Keratinocyte (primary cell): ENCODE measurements around the gene CISH. TPM values are rescaled to one million over a fixed set of nuclear protein-coding genes. Genes with fewer than 3 reads are reported as not detected.

Experiments used
- DNase-seq: peaks from one replicate; pipeline ENCODE4 v3.0.0-alpha.2; 2011; ENCODE audit warnings: low read depth, missing footprints, low spot score
- FAIRE-seq: peaks from 2 replicates; lab custom pipeline; 2011; peaks lifted over from hg19 to GRCh38; lab: Jason Lieb, UNC
- H2AFZ ChIP-seq: 2 replicates; pipeline ENCODE4 v1.6.0; 2012; ENCODE audit warnings: low read length, control low read depth, inconsistent platforms; ENCODE audit not compliant: control insufficient read depth
- H3K27ac ChIP-seq: 2 replicates; pipeline ENCODE4 v1.5.1; 2011; ENCODE audit warnings: low read length; ENCODE audit not compliant: control insufficient read depth, insufficient read depth
- H3K27me3 ChIP-seq: 3 replicates; pipeline ENCODE4 v1.6.0; 2011; ENCODE audit warnings: low read length; ENCODE audit not compliant: control insufficient read depth, insufficient read depth; ENCODE audit errors: extremely low read depth
- H3K36me3 ChIP-seq, 2 experiments: 2 replicates in 1 of 2; 3 replicates in 1 of 2; pipeline ENCODE4 v1.5.1; 2011; ENCODE audit warnings: low read length in 2 of 2, mild to moderate bottlenecking in 1 of 2; ENCODE audit not compliant: control insufficient read depth in 2 of 2, insufficient read depth in 2 of 2; ENCODE audit errors: extremely low read depth in 1 of 2
- H3K4me1 ChIP-seq: 3 replicates; pipeline ENCODE4 v1.5.1; 2011; ENCODE audit warnings: low read length; ENCODE audit not compliant: control insufficient read depth, insufficient read depth; ENCODE audit errors: extremely low read depth
- H3K4me2 ChIP-seq: 3 replicates; pipeline ENCODE4 v1.6.0; 2011; ENCODE audit warnings: low read depth, low read length; ENCODE audit not compliant: control insufficient read depth, insufficient read depth; ENCODE audit errors: extremely low read depth
- H3K4me3 ChIP-seq, 3 experiments: fragments of 200-600 bp in 1 of 3; sonication (generic) in 1 of 3; 2 replicates in 2 of 3; 3 replicates in 1 of 3; pipeline ENCODE4 v1.5.1; 2011 to 2016; ENCODE audit warnings: low read length in 3 of 3, mild to moderate bottlenecking in 3 of 3, control low read depth in 2 of 3, inconsistent platforms in 1 of 3, low read depth in 1 of 3, mixed read lengths in 1 of 3, mixed run types in 1 of 3, moderate library complexity in 1 of 3; ENCODE audit not compliant: control insufficient read depth in 2 of 3, insufficient read depth in 2 of 3; ENCODE audit errors: extremely low read depth in 1 of 3
- H3K79me2 ChIP-seq: 2 replicates; pipeline ENCODE4 v1.6.0; 2012; ENCODE audit warnings: low read length; ENCODE audit not compliant: control insufficient read depth, insufficient read depth
- H3K9ac ChIP-seq: 3 replicates; pipeline ENCODE4 v1.6.0; 2011; ENCODE audit warnings: low read length; ENCODE audit not compliant: control insufficient read depth, insufficient read depth; ENCODE audit errors: extremely low read depth
- H3K9me1 ChIP-seq: 3 replicates; pipeline ENCODE4 v1.6.0; 2011; ENCODE audit warnings: low read length; ENCODE audit not compliant: control insufficient read depth, insufficient read depth; ENCODE audit errors: extremely low read depth
- H3K9me3 ChIP-seq: 2 replicates; pipeline ENCODE4 v1.5.1; 2012; ENCODE audit warnings: low read depth, low read length; ENCODE audit not compliant: control insufficient read depth
- H4K20me1 ChIP-seq: 3 replicates; pipeline ENCODE4 v1.6.0; 2011; ENCODE audit warnings: low read length; ENCODE audit not compliant: control insufficient read depth, insufficient read depth; ENCODE audit errors: extremely low read depth
- CTCF ChIP-seq, 3 experiments: IDR thresholded peaks in 1 of 3; conservative IDR thresholded peaks in 1 of 3; optimal IDR thresholded peaks in 1 of 3; 2 replicates in 2 of 3; 3 replicates in 1 of 3; pipeline versions ENCODE3 to v1.5.1; 2011; ENCODE audit warnings: low read length in 3 of 3, mild to moderate bottlenecking in 3 of 3, moderate library complexity in 2 of 3, control low read depth in 1 of 3, inconsistent platforms in 1 of 3; ENCODE audit not compliant: insufficient read depth in 2 of 3; ENCODE audit errors: extremely low read depth in 1 of 3
- EZH2 ChIP-seq: IDR thresholded peaks from one replicate; pipeline ENCODE4 v1.6.1; 2012; ENCODE audit warnings: inconsistent platforms, mild to moderate bottlenecking, low read length, moderate library complexity
- dilution Hi-C: fragments of 300-500 bp; cut with MboI; formaldehyde crosslinking; loops from one replicate; pipeline ENCODE4 v1.7.0; 2020; ENCODE audit warnings: low sequenced_read_pairs; ENCODE audit not compliant: extremely low pct_ligation_motif_present
- polyA plus RNA-seq, 5 experiments: library from polyadenylated mRNA; depleted of rRNA in 3 of 5; stranded (reverse) in 3 of 5; stranded (forward) in 1 of 5; unstranded in 1 of 5; fragments of >200 nt; gene quantifications; 1 replicate in 1 of 5; 2 replicates in 3 of 5; 3 replicates in 1 of 5; pipeline versions ENCODE4 v1.2.1 to v1.2.3, GENCODE V29; 2011 to 2012; ENCODE audit warnings: missing spikeins in 2 of 5, low read depth in 1 of 5, low replicate concordance in 1 of 5

CISH gene
- polyA plus RNA-seq, 1 donor (not counting 4 experiments of a cell fraction or from before 2014, with no cell fraction given), result 1.8 TPM

GRCh38 chr3:50620820-50621219, 9.2 kb upstream of the CISH start:
- H2AFZ ChIP-seq, result no peak overlapping the region
- H3K9ac ChIP-seq, result no peak overlapping the region
- DNase-seq, result no peak
- H3K4me3 ChIP-seq, result no peak overlapping the region
- H3K9me1 ChIP-seq, result peaks cover 2% of the 10 kb centered on the region
- TF ChIP-seq EZH2, result no peak
- TF ChIP-seq CTCF (optimal IDR thresholded peaks at IDR 0.05 in 1 of 3, IDR thresholded peaks at IDR 0.05 in 1 of 3, conservative IDR thresholded peaks at IDR 0.05 in 1 of 3; ENCODE audit: extremely low read depth in 1 of 3, insufficient read depth in 2 of 3, low read length in 3 of 3), result no peak
- no peak overlapping the region for H3K4me2 ChIP-seq
- FAIRE-seq, result no peak
- H3K27ac ChIP-seq, result no peak overlapping the region
- H3K36me3 ChIP-seq, result peaks cover 13 to 18% of the 10 kb centered on the region in 2 experiments
- no peaks in the 10 kb centered on the region for H3K27me3 ChIP-seq
- peaks cover 55% of the 10 kb centered on the region for H3K4me1 ChIP-seq
- dilution Hi-C loops, result loop anchor here (25.0 kb wide), 1 partner anchor 766 kb away; the partner anchor contains the start of genes MANF and RBM15B
- no peaks in the 10 kb centered on the region for H3K9me3 ChIP-seq
- H3K79me2 ChIP-seq, result peaks cover 55% of the 10 kb centered on the region
- no peaks in the 10 kb centered on the region for H4K20me1 ChIP-seq

- peaks cover 13 to 18% of the 10 kb centered on the region in 2 experiments for H3K36me3 ChIP-seq
- H3K9ac ChIP-seq, result no peak overlapping the region
- no peaks in the 10 kb centered on the region for H4K20me1 ChIP-seq
- no peak overlapping the region for H3K27ac ChIP-seq
- no peaks in the 10 kb centered on the region for H3K27me3 ChIP-seq
- peaks cover 51% of the 10 kb centered on the region for H3K79me2 ChIP-seq
- FAIRE-seq (no peak), DNase-seq (no peak)
- H3K9me3 ChIP-seq, result no peaks in the 10 kb centered on the region
- dilution Hi-C loops, result loop anchor here (25.0 kb wide), 1 partner anchor 767 kb away; the partner anchor contains the start of genes MANF and RBM15B
- H3K4me1 ChIP-seq, result peaks cover 51% of the 10 kb centered on the region
- H3K9me1 ChIP-seq, result peaks cover 2% of the 10 kb centered on the region
- no peak overlapping the region for H3K4me3 ChIP-seq
- no peak overlapping the region for H2AFZ ChIP-seq
- no peak for TF ChIP-seq EZH2
- no peak for TF ChIP-seq CTCF (optimal IDR thresholded peaks at IDR 0.05 in 1 of 3, IDR thresholded peaks at IDR 0.05 in 1 of 3, conservative IDR thresholded peaks at IDR 0.05 in 1 of 3; ENCODE audit: extremely low read depth in 1 of 3, insufficient read depth in 2 of 3, low read length in 3 of 3)
- no peak overlapping the region for H3K4me2 ChIP-seq
These were observed 8.8 kb upstream of the CISH start for GRCh38 chr3:50620420-50620819.
